ENCODE results near the gene METTL25B.

DNA sequence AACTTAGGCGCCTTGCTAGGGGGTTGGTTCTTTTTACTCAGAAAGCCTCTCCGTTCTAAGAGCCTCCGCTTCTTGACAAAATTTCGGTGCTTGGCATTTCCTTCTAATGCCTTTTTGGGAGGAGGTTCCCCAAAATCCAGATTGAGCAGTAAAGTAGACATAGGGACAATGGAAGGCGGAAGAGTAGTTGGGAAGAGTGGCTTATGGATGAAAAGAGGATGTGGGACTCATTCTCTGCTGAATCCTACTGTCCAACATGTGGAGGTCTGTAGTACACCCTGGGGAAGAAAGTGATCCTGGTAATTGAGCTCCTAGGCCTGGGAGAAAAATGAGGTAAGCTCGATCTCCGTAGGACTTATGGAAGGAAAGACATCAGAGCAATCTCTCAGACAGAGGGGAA, 777 bp upstream of the METTL25B start:
- TF ChIP-seq CTCF (IDR thresholded peaks at IDR 0.05) (no peak), EZH2 (IDR thresholded peaks at IDR 0.05; ENCODE audit: borderline replicate concordance, insufficient read depth, low read depth, low read length, poor library complexity, severe bottlenecking) (no peak)

Measured in B cell (primary cell).